Stimulated activated naive B cell treated with anti-CD40 and anti-IgM and Interleukin-4, amounts not matched to agents 10 μg/mL and 1 μg/mL and 100 μg/mL, for 72 hours (primary cell): Measurements from ENCODE around the gene PRH1.

ENCODE experiments used
- ATAC-seq, 2 donors: fragments of 150-1000 bp; cut with Tn5 transposase; replicated peaks; 2 replicates each; pipeline ENCODE4 v1.10.0; 2021; ENCODE audit warnings: moderate library complexity in 1 of 2
- DNase-seq: peaks from one replicate; pipeline ENCODE4 v3.0.0; 2021
- H3K27ac Mint-ChIP-seq: one replicate; pipeline ENCODE4 v1.8.0; 2022; ENCODE audit warnings: mild to moderate bottlenecking, mixed read lengths
- H3K27me3 Mint-ChIP-seq, 2 donors: one replicate each; pipeline ENCODE4 v1.8.0; 2022; ENCODE audit warnings: mixed read lengths in 2 of 2
- H3K36me3 Mint-ChIP-seq, 2 donors: one replicate each; pipeline ENCODE4 v1.8.0; 2022; ENCODE audit warnings: mixed read lengths in 2 of 2, mild to moderate bottlenecking in 1 of 2
- H3K4me1 Mint-ChIP-seq, 2 donors: one replicate each; pipeline ENCODE4 v1.8.0; 2022; ENCODE audit warnings: mixed read lengths in 2 of 2, mild to moderate bottlenecking in 1 of 2
- H3K4me3 Mint-ChIP-seq, 2 donors: one replicate each; pipeline ENCODE4 v1.8.0; 2022; ENCODE audit warnings: mild to moderate bottlenecking in 2 of 2, mixed read lengths in 2 of 2, moderate library complexity in 1 of 2
- H3K9me3 Mint-ChIP-seq, 2 donors: one replicate each; pipeline ENCODE4 v1.8.0; 2022; ENCODE audit warnings: mixed read lengths in 2 of 2, mild to moderate bottlenecking in 1 of 2

PRH1 gene

GRCh38 chr12:10884086-10884725 lies at the start of gene PRH1:
Gene PRH1 (minus strand): TSS chr12:10884255. CDS start chr12:10884217, 38 bp downstream.
- peaks cover 0 to 2% of the 10 kb centered on the region in 2 donors for H3K9me3 Mint-ChIP-seq
- peaks cover 22 to 29% of the 10 kb centered on the region in 2 donors for H3K36me3 Mint-ChIP-seq
- H3K27ac Mint-ChIP-seq = no peak within 1 kb of the TSS

DNA sequence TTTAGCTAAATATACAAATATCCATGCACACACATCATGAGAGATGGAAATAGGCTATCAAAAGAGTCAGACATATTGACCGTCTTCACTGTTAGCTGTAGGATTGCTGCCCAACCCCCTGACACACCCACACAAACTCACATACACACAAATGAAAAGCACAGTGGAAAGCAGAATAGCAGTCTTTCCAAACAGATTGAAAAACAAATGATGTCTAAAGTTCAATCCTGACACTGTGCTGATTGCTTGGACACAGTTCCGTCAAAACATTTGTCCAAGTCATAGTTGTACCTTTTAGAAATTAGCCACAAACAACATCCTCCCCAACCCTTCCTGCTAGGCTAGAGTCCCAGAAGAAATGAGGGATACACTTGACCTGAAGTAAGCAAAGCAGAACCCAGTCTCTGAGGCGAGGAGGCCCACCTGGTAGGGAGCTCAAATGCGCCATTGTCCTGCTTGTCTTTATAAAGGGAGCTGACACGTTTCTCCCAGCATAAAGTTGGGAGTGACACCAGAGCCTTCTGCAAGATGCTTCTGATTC lies 44.8 kb upstream of the PRH1 start, which contains the start of gene PRH2:
Gene PRH2, plus strand, starts transcription at position 491 of the 541 bp plus-strand sequence. Its CDS starts 38 bp downstream, at position 529.
- Mint-ChIP-seq H3K4me1 (no peaks in the 10 kb centered on the region), H3K9me3 (peaks cover 0 to 2% of the 10 kb centered on the region in 2 donors), H3K4me3 (no peak within 1 kb of the TSS)

More at GRCh38 chr12:10884086-10884725, at the start of gene PRH1:
- H3K4me1 Mint-ChIP-seq = no peaks in the 10 kb centered on the region
- DNase-seq (no peak), ATAC-seq (no peak)
- H3K4me3 Mint-ChIP-seq = no peak within 1 kb of the TSS
- no peaks in the 10 kb centered on the region for H3K27me3 Mint-ChIP-seq

DNA sequence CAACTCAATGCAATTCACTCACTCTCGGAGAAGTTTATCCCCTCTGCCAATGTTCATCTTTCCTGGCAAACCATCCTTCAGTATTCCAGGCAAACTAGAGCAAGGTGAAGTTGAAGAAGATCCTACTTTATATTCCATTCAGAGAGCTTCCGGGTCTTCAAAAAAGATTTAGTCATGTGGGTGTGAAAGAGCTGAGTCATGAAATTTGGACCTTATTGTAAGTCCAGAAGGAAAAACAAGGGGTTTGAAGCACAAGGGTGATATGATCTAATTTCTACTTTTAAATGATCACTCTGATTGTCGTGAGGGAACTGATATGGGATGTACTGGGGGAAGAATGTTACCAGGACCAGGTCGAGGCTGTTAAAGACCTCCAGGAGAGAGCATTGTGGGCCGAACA lies 42.2 kb upstream of the PRH1 start:
- Mint-ChIP-seq H3K4me1 (no peaks in the 10 kb centered on the region), H3K27ac (no peak overlapping the region), H3K36me3 (peaks cover 10 to 12% of the 10 kb centered on the region in 2 donors), H3K27me3 (no peaks in the 10 kb centered on the region), H3K9me3 (peaks cover 0 to 2% of the 10 kb centered on the region in 2 donors), H3K4me3 (no peak overlapping the region)
- ATAC-seq = no peak
- no peak for DNase-seq

More for the DNA sequence above, 44.8 kb upstream of the PRH1 start, which contains the start of gene PRH2:
- Mint-ChIP-seq H3K36me3 (peaks cover 10 to 12% of the 10 kb centered on the region in 2 donors), H3K27me3 (no peaks in the 10 kb centered on the region), H3K27ac (no peak within 1 kb of the TSS)
- ATAC-seq (no peak), DNase-seq (no peak)

DNA sequence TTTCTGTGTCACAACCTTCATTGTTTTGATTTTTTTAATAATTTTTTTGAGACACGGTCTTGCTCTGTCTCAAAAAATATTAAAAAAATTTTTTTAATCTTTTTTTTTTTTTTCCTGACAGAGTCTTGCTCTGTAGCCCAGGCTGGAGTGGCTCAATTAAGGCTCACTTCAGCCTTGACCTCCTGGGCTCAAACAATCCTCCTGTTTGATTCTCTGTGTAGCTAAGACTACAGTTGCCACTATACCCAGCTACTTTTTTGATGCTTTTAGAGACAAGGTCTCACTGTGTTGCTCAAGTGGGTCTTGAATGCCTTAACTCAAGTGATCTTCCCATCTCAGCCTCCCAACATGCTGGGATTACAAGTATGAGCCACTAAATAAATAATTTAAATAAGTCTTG lies 35.8 kb upstream of the PRH1 start:
- ATAC-seq (no peak), DNase-seq (no peak)
- no peaks in the 10 kb centered on the region for H3K9me3 Mint-ChIP-seq
- H3K27ac Mint-ChIP-seq = no peak overlapping the region
- no peak overlapping the region for H3K4me3 Mint-ChIP-seq
- H3K4me1 Mint-ChIP-seq = no peaks in the 10 kb centered on the region
- peaks cover 0 to 3% of the 10 kb centered on the region in 2 donors for H3K36me3 Mint-ChIP-seq
- H3K27me3 Mint-ChIP-seq = no peaks in the 10 kb centered on the region

- Mint-ChIP-seq H3K36me3 (peaks cover 10 to 21% of the 10 kb centered on the region in 2 donors), H3K4me3 (no peak overlapping the region)
- ATAC-seq = no peak
Measured at GRCh38 chr12:10910380-10910779, 26.3 kb upstream of the PRH1 start.

DNA sequence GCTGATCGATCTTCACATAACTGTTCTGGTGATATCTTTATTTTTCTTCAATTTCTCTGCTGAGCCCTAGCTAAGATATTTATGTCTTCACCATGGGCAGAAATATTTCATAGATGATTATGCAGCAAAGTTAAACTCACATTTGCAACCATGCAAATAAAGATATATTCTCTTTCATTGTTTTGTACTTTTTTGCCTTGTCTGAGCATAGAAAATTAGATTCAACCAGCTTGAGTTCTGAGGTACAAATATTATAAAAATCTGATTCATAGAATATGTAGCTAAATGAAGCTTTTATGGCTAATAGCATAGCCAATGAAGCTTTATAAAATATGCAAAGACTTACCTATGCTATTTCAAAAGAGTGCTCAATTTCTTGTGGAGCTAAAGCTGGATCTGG lies 25.4 kb upstream of the PRH1 start, which contains the start of gene TAS2R13:
Gene TAS2R13, minus strand, starts transcription at position 101 of the 400 bp plus-strand sequence. CDS start 264 bp downstream, outside the sequence.
- Mint-ChIP-seq H3K27me3 (no peaks in the 10 kb centered on the region), H3K9me3 (peaks cover 5 to 9% of the 10 kb centered on the region in 2 donors), H3K27ac (no peak within 1 kb of the TSS), H3K4me1 (no peaks in the 10 kb centered on the region), H3K4me3 (no peak within 1 kb of the TSS), H3K36me3 (peaks cover 18 to 30% of the 10 kb centered on the region in 2 donors)
- DNase-seq (no peak), ATAC-seq (no peak)

More at GRCh38 chr12:10910380-10910779, 26.3 kb upstream of the PRH1 start:
- Mint-ChIP-seq H3K27me3 (no peaks in the 10 kb centered on the region), H3K27ac (no peak overlapping the region), H3K9me3 (peaks cover 0 to 2% of the 10 kb centered on the region in 2 donors), H3K4me1 (no peaks in the 10 kb centered on the region)
- no peak for DNase-seq

GRCh38 chr12:10904686-10905085 lies 20.6 kb upstream of the PRH1 start:
- no peak overlapping the region for H3K4me3 Mint-ChIP-seq
- no peak for DNase-seq
- H3K9me3 Mint-ChIP-seq = peaks cover 14 to 16% of the 10 kb centered on the region in 2 donors
- no peaks in the 10 kb centered on the region for H3K4me1 Mint-ChIP-seq
- ATAC-seq = no peak
- no peaks in the 10 kb centered on the region for H3K27me3 Mint-ChIP-seq
- no peak overlapping the region for H3K27ac Mint-ChIP-seq
- peaks cover 36 to 61% of the 10 kb centered on the region in 2 donors for H3K36me3 Mint-ChIP-seq

DNA sequence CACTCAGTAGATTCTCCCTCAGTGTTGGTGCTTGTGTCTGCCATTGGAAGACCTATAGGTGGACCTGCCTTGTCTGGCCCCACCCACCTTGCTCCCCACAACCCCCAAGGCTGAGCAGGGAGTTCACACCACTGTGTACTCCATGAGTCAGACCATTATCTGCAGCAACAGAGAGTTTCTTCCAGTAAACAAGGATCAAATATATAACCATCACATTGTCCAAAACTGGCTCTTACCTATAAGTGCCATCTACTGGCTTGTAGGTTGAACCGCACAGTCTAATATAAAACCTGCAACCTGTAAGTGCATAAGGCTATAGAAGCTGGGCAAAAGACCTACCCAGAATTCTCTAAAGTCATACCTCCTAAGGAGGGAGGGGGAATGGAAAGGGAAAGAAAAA lies 17.4 kb upstream of the PRH1 start:
- DNase-seq (no peak), ATAC-seq (no peak)
- no peak overlapping the region for H3K27ac Mint-ChIP-seq
- peaks cover 18 to 24% of the 10 kb centered on the region in 2 donors for H3K9me3 Mint-ChIP-seq
- H3K36me3 Mint-ChIP-seq = peaks cover 38 to 61% of the 10 kb centered on the region in 2 donors
- no peak overlapping the region for H3K4me3 Mint-ChIP-seq
- no peaks in the 10 kb centered on the region for H3K27me3 Mint-ChIP-seq
- H3K4me1 Mint-ChIP-seq = peaks cover 0 to 2% of the 10 kb centered on the region in 2 donors

DNA sequence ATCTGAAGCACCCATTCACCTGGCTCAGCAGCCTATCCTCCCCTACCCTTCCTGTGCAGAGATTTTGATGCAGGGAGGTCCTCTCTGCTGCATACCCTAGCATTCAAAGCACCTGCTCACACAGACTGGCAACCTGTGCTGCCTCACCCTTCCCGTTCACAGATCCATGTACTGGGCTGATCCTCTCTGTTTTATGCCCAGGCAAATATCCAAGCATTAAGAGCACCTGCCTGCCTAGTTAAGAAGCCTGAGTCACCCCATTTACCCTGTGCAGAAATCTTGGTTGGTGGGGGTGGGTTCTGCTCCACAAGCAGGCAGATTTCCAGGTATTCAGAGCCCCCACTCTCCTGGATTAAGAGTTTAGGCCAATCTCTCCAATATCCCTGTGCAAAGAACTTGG lies 16.9 kb upstream of the PRH1 start:
- no peak overlapping the region for H3K27ac Mint-ChIP-seq
- peaks cover 38 to 60% of the 10 kb centered on the region in 2 donors for H3K36me3 Mint-ChIP-seq
- peaks cover 18 to 24% of the 10 kb centered on the region in 2 donors for H3K9me3 Mint-ChIP-seq
- DNase-seq (no peak), ATAC-seq (no peak)
- no peaks in the 10 kb centered on the region for H3K27me3 Mint-ChIP-seq
- H3K4me3 Mint-ChIP-seq = no peak overlapping the region
- H3K4me1 Mint-ChIP-seq = peaks cover 0 to 2% of the 10 kb centered on the region in 2 donors

- DNase-seq = no peak
- ATAC-seq = no peak
- H3K4me3 Mint-ChIP-seq = no peak overlapping the region
- no peaks in the 10 kb centered on the region for H3K27me3 Mint-ChIP-seq
- H3K27ac Mint-ChIP-seq = no peak overlapping the region
- H3K4me1 Mint-ChIP-seq = peaks cover 0 to 2% of the 10 kb centered on the region in 2 donors
- H3K9me3 Mint-ChIP-seq = peaks cover 18 to 24% of the 10 kb centered on the region in 2 donors
- peaks cover 35 to 56% of the 10 kb centered on the region in 2 donors for H3K36me3 Mint-ChIP-seq
Measured at GRCh38 chr12:10900530-10900929, 16.5 kb upstream of the PRH1 start.

DNA sequence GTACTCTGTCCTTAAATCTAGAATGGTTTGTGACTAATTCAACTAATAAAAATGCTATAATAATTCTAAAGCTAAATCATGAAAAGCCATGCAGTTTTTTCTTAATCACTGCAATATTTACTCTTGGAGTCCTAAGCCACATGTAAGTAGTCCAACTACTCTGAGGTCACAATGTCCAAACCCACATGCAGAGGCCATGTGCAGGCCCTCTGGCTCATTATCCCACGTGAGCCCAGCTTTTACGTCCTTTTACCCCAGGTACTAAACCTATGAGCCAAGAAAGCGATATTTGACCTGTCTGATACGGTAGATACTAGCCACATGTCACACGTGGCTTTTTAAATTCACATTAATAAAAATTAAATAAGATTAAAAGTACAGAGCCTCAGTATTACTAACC lies 12.8 kb upstream of the PRH1 start:
- DNase-seq = no peak
- H3K27me3 Mint-ChIP-seq = no peaks in the 10 kb centered on the region
- peaks cover 6 to 8% of the 10 kb centered on the region in 2 donors for H3K9me3 Mint-ChIP-seq
- no peak overlapping the region for H3K4me3 Mint-ChIP-seq
- no peak overlapping the region for H3K27ac Mint-ChIP-seq
- no peak for ATAC-seq
- peaks cover 0 to 2% of the 10 kb centered on the region in 2 donors for H3K4me1 Mint-ChIP-seq
- H3K36me3 Mint-ChIP-seq = peaks cover 25 to 35% of the 10 kb centered on the region in 2 donors

DNA sequence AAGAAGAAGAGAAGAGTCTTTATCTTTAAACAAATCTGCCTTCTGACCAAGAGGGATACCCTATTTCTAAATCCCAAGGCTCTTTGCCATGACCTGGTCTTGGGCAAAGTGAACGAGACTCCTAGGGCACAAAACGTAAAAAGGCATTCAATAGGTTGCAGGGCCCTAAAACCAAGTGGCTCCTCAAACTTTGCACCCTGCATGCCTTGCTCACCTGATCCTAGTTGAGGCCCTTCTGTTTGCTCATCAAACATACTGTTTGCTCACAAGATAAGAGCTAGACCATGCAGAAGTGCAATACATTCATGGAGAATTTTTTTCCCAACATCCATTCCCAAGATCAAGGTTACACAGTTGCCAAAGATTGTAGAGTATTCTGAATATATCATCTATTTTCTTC lies 7.9 kb upstream of the PRH1 start:
- H3K9me3 Mint-ChIP-seq = peaks cover 0 to 4% of the 10 kb centered on the region in 2 donors
- no peak overlapping the region for H3K27ac Mint-ChIP-seq
- no peak overlapping the region for H3K4me3 Mint-ChIP-seq
- peaks cover 14 to 19% of the 10 kb centered on the region in 2 donors for H3K36me3 Mint-ChIP-seq
- no peak for ATAC-seq
- DNase-seq = no peak
- no peaks in the 10 kb centered on the region for H3K27me3 Mint-ChIP-seq
- no peaks in the 10 kb centered on the region for H3K4me1 Mint-ChIP-seq

DNA sequence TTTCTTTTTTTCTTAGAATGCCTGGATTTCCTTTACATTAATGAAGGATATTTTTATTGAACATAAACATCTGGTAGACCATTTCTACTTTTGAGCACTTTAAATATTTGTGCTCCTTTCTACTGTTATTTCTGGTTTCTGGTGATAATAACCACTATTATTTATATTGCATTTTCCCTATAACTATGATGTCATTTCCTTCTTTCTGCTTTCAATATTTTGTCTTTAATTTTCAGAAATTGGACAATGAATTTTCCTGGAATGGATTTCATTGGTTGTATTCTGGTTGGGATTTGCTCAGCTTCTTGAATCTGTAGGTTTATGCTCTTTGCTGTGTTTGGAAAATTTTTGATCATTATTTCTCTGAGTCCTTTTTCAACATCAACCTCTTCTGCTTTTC lies 5.2 kb upstream of the PRH1 start:
- Mint-ChIP-seq H3K4me3 (no peak overlapping the region), H3K27me3 (no peaks in the 10 kb centered on the region)
- ATAC-seq = no peak

GRCh38 chr12:10873378-10873777 lies 10.7 kb downstream of the PRH1 start:
- H3K36me3 Mint-ChIP-seq = peaks cover 36 to 41% of the 10 kb centered on the region in 2 donors

More for the DNA sequence above, 5.2 kb upstream of the PRH1 start:
- Mint-ChIP-seq H3K9me3 (peaks cover 0 to 4% of the 10 kb centered on the region in 2 donors), H3K27ac (no peak overlapping the region), H3K4me1 (no peaks in the 10 kb centered on the region), H3K36me3 (peaks cover 14 to 21% of the 10 kb centered on the region in 2 donors)
- DNase-seq = no peak

GRCh38 chr12:10867381-10867780 lies 16.7 kb downstream of the PRH1 start:
- H3K27me3 Mint-ChIP-seq = no peaks in the 10 kb centered on the region
- peaks cover 6 to 14% of the 10 kb centered on the region in 2 donors for H3K9me3 Mint-ChIP-seq
- H3K27ac Mint-ChIP-seq = no peak overlapping the region
- ATAC-seq (no peak), DNase-seq (no peak)
- H3K36me3 Mint-ChIP-seq = peaks cover 24 to 33% of the 10 kb centered on the region in 2 donors
- no peaks in the 10 kb centered on the region for H3K4me1 Mint-ChIP-seq
- H3K4me3 Mint-ChIP-seq = no peak overlapping the region

More at GRCh38 chr12:10873378-10873777, 10.7 kb downstream of the PRH1 start:
- peaks cover 7 to 12% of the 10 kb centered on the region in 2 donors for H3K9me3 Mint-ChIP-seq
- no peak for ATAC-seq
- no peak for DNase-seq
- no peak overlapping the region for H3K4me3 Mint-ChIP-seq
- no peaks in the 10 kb centered on the region for H3K27me3 Mint-ChIP-seq
- no peak overlapping the region for H3K27ac Mint-ChIP-seq
- no peaks in the 10 kb centered on the region for H3K4me1 Mint-ChIP-seq
